AG09309 (cell line): Measurements from ENCODE around the gene RALGAPA1.

Experiments
- DNase-seq: peaks from one replicate; pipeline ENCODE4 v3.0.0-alpha.2; 2010; ENCODE audit warnings: low read depth
- H3K4me3 ChIP-seq: 2 replicates; pipeline ENCODE4 v1.5.1; 2011; ENCODE audit warnings: mild to moderate bottlenecking, low read depth, low read length, moderate library complexity; ENCODE audit not compliant: control insufficient read depth
- CTCF ChIP-seq: IDR thresholded peaks from 2 replicates; pipeline ENCODE4 v1.5.1; 2011; ENCODE audit warnings: mild to moderate bottlenecking, low read depth, low read length, inconsistent platforms; ENCODE audit not compliant: insufficient read depth, control insufficient read depth; ENCODE audit errors: missing control alignments

Gene RALGAPA1

GRCh38 chr14:35503646-35504045 lies 305.4 kb downstream of the RALGAPA1 start:
- no peak for DNase-seq
- H3K4me3 ChIP-seq, result no peak overlapping the region
- TF ChIP-seq CTCF, result no peak

GRCh38 chr14:35499180-35499579 lies 309.9 kb downstream of the RALGAPA1 start:
- no peak for TF ChIP-seq CTCF
- DNase-seq, result no peak
- H3K4me3 ChIP-seq, result no peak overlapping the region

- H3K4me3 ChIP-seq, result no peak overlapping the region
- TF ChIP-seq CTCF, result no peak
- no peak for DNase-seq
These were observed 313.8 kb downstream of the RALGAPA1 start for GRCh38 chr14:35495278-35495677.

- no peak overlapping the region for H3K4me3 ChIP-seq
- TF ChIP-seq CTCF, result no peak
- no peak for DNase-seq
These were observed 316.5 kb downstream of the RALGAPA1 start for GRCh38 chr14:35492569-35493014.
